HTERT RPE-1 (cell line): Measurements from ENCODE around the gene DOCK4.

Experiments
- in situ Hi-C: fragments of 300-500 bp; cut with MboI; formaldehyde crosslinking; loops from 4 replicates; pipeline ENCODE4 v1.14.3; 2020; ENCODE audit warnings: low sequenced_read_pairs

The DOCK4 gene

GRCh38 chr7:112019932-112020331 lies 186.3 kb downstream of the DOCK4 start:
- in situ Hi-C loops = no loop called here

DNA sequence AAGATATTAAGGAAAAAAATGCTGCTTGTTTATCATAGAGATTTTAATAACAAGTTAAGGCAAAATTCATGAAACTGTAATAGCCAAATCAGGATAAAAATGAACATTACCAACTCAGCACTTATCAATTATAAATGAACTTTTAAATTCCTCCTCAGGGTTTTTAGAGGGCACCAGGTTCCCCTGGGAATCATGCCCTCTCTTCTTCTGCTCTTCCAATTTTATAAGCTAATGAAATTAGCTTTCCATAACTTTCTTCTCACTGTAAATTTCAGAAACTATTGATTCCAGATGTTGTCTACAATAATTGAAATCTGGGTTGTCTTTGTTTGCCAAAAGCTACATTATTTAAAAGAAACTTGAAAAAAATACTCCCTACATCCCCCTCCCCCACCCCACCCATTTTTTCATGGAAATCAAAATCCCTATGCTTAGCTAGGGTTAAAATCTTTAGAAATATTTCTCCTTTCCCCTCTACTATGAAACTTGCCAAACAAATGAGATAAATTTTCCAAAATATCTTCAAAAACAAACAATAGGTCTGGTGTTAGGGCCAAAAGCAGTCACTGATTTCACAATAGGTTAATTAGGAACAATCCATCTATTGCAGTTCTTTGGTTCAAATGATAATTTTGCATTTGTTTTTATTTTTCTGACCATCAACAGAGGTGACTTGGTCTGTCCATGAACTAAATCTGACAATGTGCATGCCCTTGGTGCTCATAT lies 187.7 kb downstream of the DOCK4 start:
- in situ Hi-C loops = no loop called here

GRCh38 chr7:112015146-112015545 lies 191.1 kb downstream of the DOCK4 start:
- in situ Hi-C loops = no loop called here

GRCh38 chr7:112014347-112014746 lies 191.9 kb downstream of the DOCK4 start:
- in situ Hi-C loops = no loop called here

DNA sequence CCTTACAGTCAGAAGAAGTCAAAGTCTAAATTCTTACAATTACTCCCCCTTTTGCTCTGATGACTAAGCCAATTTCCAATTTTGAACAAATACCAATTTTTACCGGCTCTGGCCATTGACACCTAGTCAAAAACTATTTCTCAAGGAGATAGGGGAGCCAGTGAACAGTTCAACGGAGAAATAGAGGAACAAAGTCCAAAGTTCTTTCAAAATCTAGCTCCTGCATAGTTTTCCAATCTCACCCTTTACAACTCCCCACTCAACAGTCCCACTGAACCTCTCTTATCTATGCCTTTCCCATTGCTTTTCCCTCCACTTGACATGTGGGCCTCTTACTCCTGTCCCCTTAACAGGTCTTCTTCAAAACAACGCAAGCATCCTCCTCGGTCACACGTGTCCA lies 192.9 kb downstream of the DOCK4 start:
- in situ Hi-C loops = no loop called here

- in situ Hi-C loops = no loop called here
Observed at GRCh38 chr7:112012242-112012641, 194.0 kb downstream of the DOCK4 start.

GRCh38 chr7:112010994-112011393 lies 195.2 kb downstream of the DOCK4 start:
- in situ Hi-C loops = no loop called here

DNA sequence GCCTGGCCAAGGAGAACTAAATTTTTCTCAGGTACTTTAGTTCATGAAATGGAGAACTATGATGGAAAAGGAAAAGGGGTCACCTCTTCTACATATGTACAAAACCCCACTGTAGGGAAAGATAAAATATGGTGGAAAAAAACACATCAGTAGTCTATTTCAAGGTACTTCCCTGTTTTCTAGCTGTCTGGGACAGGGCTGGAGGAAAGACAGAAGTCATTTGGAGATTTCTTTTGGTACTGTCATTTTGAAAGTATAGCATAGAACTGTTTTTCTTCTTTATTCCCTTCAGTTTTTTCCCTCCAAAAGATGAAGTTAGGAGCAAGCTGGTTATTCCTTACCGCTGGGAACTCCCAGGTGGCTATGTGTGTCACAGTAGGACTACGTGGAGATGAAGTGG lies 196.1 kb downstream of the DOCK4 start:
- in situ Hi-C loops = no loop called here

DNA sequence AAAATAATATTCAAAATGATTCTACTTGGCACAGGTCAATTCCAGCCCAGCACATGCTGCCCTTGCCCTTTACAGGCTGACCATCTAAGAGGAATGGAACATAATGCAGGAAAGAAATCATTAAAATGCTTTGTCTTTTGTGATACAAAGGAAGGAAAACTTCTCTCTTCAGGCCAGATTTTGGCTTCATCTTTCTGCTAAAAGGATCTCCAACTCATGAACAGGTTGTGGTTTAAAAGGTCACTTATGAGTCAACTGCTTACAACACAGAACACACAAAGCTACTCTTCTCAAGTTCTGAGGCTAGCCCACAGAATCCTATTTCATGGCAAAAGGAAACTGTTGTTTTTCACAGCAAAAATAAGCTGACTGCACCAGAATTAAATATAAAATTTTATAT lies 197.1 kb downstream of the DOCK4 start:
- in situ Hi-C loops = no loop called here

DNA sequence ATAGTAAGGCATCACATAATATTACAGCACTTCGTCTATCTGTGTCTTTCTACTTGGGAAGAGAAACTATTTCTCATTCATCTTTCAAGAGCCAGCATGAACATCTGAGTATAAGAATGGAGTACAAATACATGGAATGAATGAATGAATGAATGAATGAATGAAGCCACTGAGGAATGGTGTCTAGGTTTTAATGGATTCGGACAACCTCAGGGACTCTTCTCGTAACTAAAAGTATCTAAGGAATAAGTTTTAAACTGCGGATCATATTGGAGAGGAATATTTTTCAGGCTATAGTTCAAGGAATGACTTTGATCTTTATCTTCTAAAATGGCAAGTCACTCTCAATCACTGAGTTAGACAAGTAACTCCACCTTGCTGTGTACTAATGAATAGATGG lies 199.0 kb downstream of the DOCK4 start:
- in situ Hi-C loops = no loop called here

- in situ Hi-C loops = no loop called here
Observed at GRCh38 chr7:112006071-112006470, 200.1 kb downstream of the DOCK4 start.

DNA sequence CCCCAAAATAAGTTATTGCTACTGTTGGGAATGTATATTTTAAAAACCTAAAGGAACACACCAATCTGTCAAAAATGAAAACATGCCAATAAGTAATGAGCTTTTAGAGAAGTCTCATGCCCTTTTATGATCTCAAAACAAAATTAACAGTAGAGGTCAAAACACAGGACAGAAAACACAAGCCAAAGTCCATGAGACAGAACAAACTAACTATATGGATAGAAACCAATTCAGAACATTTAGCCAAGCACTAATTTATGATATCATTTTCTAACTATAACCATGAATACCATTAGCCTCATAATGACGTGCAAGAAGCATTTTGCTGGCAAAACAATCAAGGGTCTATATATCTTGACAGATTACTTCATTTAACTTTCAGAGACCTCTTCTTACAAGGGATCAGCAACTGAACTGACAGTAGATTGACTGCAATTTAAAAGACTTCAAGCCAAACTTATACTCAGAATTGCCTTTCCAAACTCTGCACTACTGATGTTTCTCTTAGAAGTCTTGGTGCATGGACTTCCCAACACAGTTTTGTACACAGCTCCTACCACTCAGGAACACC lies 200.9 kb downstream of the DOCK4 start:
- in situ Hi-C loops = no loop called here

GRCh38 chr7:112001091-112001826 lies 204.9 kb downstream of the DOCK4 start:
- in situ Hi-C loops = no loop called here

- in situ Hi-C loops = no loop called here
Observed at GRCh38 chr7:111998326-111998725, 207.9 kb downstream of the DOCK4 start.

DNA sequence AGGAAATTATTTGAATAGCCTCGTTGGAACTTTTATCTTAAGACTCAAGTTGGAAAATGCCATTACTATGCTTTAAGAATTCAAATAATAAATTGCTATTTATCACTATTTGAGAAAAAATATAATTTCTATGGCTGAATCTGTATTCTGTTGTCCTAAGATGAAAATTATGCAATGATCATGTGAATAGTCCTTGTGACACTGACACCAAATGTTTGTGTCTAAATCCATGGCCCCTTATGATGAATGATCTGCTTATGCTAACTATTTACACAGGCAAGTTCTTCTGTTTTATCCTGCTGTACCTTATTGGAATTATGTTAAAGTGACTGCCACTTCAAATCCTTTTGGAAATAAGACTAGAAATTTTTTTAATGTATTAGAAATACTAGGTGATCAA lies 208.7 kb downstream of the DOCK4 start:
- in situ Hi-C loops = no loop called here

DNA sequence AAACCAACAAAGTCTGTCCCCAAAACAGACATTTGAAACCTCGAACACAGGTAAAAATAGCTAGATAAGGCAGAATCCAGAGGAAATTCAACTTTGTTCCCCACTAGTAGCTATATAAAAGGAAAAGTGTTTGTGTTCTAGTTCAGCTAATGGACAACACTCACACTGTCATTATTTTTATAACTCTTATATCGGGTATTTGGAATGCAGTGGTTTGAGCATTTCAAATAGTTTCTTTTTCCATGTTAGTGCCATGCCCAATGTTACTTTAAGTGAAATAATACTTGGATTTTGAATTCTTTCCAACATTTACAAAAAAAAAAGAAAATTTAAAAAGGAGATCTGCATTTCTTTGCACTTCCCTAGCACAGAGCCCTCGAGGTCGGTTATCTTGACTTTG lies 213.6 kb downstream of the DOCK4 start:
- in situ Hi-C loops = no loop called here

DNA sequence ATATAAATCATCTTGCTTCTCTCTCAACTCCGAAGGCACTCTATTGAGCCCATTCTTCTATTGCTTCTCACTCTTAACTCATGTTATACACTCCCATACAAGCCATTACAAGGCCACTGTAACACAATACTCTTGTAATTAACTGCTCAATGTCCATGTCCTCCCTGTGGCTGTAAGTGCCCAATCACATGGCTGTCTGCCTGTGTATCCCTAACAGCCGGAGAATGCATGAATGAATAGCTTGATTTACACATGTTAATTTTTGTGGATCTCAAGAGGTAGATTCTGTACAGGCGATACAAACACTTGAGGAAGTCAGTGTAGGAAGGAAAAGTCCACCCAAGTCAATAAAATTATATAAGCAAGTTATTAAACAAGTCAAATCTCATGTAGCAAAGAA lies 215.6 kb downstream of the DOCK4 start:
- in situ Hi-C loops = no loop called here

- in situ Hi-C loops = no loop called here
Observed at GRCh38 chr7:111987886-111988285, 218.3 kb downstream of the DOCK4 start.

GRCh38 chr7:111987115-111987826 lies 218.9 kb downstream of the DOCK4 start:
- in situ Hi-C loops = no loop called here

- in situ Hi-C loops = no loop called here
Observed at GRCh38 chr7:111986601-111987000, 219.6 kb downstream of the DOCK4 start.

- in situ Hi-C loops = no loop called here
Observed at GRCh38 chr7:111985798-111986197, 220.4 kb downstream of the DOCK4 start.

- in situ Hi-C loops = no loop called here
Observed at GRCh38 chr7:111982804-111983203, 223.4 kb downstream of the DOCK4 start.
